Measurements from ENCODE around the gene FAM90A1. TPM values are rescaled to one million over a fixed set of nuclear protein-coding genes. Genes with fewer than 3 reads are reported as not detected.

The FAM90A1 gene, protein sequence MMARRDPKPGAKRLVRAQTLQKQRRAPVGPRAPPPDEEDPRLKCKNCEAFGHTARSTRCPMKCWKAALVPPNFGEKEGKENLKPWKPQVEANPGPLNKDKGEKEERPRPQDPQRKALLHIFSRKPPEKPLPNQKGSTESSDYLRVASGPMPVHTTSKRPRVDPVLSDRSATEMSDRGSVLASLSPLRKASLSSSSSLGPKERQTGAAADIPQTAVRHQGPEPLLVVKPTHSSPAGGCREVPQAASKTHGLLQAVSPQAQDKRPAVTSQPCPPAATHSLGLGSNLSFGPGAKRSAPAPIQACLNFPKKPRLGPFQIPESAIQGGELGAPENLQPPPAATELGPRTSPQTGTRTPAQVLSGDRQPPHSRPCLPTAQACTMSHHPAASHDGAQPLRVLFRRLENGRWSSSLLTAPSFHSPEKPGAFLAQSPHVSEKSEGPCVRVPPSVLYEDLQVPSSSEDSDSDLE
- total RNA-seq (2022; extraction: Qiagen RNA extraction): 0.09 to 0.31 TPM (median 0.18 TPM) in 5 replicates

DNA sequence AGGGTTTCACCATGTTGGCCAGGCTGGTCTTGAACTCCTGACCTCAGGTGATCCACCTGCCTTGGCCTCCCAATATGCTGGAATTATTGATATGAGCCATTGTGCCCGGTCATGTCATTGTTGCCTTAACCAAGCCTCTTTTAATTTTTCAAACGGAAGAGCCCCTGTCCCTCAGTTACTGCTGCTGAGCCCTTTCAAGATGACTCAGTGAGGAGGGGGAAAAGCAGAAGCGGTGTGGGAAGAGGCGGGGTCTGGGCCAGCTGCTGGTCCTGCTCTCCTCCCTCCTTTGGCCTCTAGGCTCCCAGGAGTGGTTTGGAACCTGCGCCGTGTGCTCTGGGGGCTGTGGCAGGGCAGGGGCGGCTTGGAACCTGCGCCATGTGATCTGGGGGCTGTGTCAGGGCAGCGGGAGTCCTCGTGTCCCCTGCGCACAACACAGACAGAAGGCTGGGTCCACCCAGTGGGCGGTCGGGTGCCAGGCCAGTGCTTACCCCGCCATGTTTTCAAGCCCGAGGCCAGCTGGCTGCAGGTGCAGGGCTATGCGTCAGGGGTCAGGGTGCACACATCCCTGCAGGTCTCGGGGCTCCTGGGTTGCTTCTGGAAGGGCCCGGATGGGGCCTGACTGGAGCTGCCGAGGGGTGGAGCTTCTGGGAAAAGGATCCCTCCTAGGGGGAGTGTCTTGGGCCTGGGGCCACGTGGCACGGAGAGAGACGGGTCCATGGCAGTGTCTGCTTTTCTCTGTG lies at the start of gene FAM90A1:
TSS of gene FAM90A1 (minus strand) at position 627 of the 740 bp plus-strand sequence. CDS start 2,786 bp downstream, outside the sequence.

Other genes starting within 250 kb of the FAM90A1 start
- 6.5 to 10.6 TPM (median 8.9 TPM) in 5 replicates for gene FOXJ2, start 194.9 kb downstream of the FAM90A1 start, total RNA-seq (2022; extraction: Qiagen RNA extraction)
- not detected in 5 replicates for gene C3AR1, start 161.3 kb downstream of the FAM90A1 start, total RNA-seq (2022; extraction: Qiagen RNA extraction)
- gene NECAP1, start 145.3 kb downstream of the FAM90A1 start, total RNA-seq (2022; extraction: Qiagen RNA extraction): 13.2 to 22.9 TPM (median 15.2 TPM) in 5 replicates
- gene CLEC4A, start 104.0 kb downstream of the FAM90A1 start, total RNA-seq (2022; extraction: Qiagen RNA extraction): 0.21 TPM in 1 of 5 replicates, not detected in the others
- gene ZNF705A, start 70.6 kb downstream of the FAM90A1 start, total RNA-seq (2022; extraction: Qiagen RNA extraction): not detected in 5 replicates
- gene CLEC6A, start 228.3 kb upstream of the FAM90A1 start, total RNA-seq (2022; extraction: Qiagen RNA extraction): not detected in 5 replicates